Esophagus muscularis mucosa (tissue), 3 donors: ENCODE results near the gene LAMA5.

Experiments used
- POLR2A ChIP-seq: fragments of 450-650 bp; IDR thresholded peaks from one replicate; pipeline ENCODE4 v1.6.1; 2017; ENCODE audit warnings: antibody characterized with exemption, moderate library complexity, mild to moderate bottlenecking, low read depth
- TF ChIP-seq, protein P1 (sequence below), 3 experiments: fragments of 200-600 bp in 2 of 3; fragments of 450-650 bp in 1 of 3; sonication (generic) in 2 of 3; IDR thresholded peaks; one replicate each; pipeline ENCODE4 v1.5.1; 2017 to 2019; ENCODE audit warnings: antibody characterized with exemption in 3 of 3, mild to moderate bottlenecking in 2 of 3, moderate library complexity in 1 of 3

DNA sequence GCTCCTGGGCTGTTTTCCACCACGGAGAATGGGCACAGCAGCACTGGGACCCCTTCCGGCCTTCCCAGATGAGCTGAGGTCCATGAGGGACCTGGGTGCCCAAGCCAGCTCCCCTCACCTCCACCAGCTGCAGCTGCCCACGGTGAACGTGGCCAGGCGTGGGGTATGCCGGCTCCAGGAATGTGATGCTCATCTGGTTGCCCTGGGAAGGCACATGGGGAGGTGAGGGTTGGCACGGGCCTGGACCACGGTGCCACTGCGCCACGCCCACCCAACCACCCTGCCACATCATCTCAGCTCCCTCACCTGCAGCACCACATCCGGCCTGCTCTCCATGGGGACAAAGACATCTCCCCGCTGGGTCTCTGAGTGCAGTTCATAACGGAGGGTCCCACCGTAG is 40.6 kb downstream of the LAMA5 start:
- no peak for TF ChIP-seq POLR2A
- TF ChIP-seq, protein P1, sequence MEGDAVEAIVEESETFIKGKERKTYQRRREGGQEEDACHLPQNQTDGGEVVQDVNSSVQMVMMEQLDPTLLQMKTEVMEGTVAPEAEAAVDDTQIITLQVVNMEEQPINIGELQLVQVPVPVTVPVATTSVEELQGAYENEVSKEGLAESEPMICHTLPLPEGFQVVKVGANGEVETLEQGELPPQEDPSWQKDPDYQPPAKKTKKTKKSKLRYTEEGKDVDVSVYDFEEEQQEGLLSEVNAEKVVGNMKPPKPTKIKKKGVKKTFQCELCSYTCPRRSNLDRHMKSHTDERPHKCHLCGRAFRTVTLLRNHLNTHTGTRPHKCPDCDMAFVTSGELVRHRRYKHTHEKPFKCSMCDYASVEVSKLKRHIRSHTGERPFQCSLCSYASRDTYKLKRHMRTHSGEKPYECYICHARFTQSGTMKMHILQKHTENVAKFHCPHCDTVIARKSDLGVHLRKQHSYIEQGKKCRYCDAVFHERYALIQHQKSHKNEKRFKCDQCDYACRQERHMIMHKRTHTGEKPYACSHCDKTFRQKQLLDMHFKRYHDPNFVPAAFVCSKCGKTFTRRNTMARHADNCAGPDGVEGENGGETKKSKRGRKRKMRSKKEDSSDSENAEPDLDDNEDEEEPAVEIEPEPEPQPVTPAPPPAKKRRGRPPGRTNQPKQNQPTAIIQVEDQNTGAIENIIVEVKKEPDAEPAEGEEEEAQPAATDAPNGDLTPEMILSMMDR (IDR thresholded peaks at IDR 0.05): no peak
